NCI-H2171 (cell line): ENCODE measurements around the gene ZFP92.
A peak's percentile ranks its signal among the peaks of the same experiment; 100 is the strongest.

ENCODE experiments used
- DNase-seq: peaks from one replicate; lab custom pipeline; 2025; lab: John Stamatoyannopoulos, UW

Gene ZFP92

GRCh38 chrX:153456161-153456560, 44.9 kb downstream of the ZFP92 start:
- no peak for DNase-seq

DNA sequence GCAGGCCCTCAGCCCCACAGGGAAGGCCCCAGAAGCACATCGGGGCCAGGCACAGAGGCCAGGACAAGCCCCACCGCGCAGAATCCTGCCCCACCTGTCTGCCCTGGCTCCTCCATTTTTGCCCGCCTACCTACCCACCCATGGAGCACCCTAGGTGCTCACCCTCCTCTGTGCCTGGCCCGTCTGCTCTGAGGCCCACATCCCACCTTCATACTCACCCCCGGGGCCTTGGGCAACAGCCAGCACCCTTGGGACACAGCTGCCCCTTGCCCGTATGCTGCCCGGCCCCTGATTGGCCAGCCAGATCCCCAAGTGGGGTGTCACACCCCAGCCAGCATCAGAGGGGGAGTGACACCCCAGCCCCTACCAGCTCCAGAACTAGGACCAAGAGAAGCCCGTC, 45.4 kb downstream of the ZFP92 start:
- no peak for DNase-seq

GRCh38 chrX:153457136-153457825, 46.0 kb downstream of the ZFP92 start:
- no peak for DNase-seq

DNA sequence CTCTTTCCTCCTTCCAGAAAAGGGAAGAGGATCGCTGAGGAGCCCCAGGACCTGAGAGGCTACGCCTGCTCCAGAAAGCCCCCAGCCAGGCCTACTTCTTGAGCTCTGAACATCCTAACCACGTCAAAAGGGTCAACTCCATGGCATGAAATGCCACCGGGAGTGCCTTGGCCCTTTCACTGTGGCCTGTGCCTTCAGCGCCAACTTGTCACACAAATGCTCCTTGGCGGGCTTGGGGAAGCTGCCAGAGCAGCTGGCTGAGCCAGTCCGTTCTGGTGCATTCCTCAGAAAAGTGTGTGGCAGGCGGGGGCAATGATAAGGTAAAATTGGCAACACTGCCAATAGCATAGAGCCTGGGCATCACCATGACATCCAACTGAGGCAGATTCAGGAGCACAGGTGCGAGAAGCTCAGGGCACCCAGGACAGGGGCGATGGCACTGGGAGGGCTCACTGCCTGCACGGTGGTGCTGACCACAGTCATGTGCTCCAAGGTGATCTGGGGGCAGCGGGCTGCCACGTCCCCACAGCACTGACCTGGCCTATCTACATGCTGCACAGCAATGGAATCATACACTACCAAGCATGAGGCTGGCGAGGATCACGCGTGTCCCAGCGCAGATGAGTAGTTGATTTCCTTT, 46.7 kb downstream of the ZFP92 start:
- no peak for DNase-seq

- no peak for DNase-seq
Measured at GRCh38 chrX:153458476-153458875, 47.2 kb downstream of the ZFP92 start.

DNA sequence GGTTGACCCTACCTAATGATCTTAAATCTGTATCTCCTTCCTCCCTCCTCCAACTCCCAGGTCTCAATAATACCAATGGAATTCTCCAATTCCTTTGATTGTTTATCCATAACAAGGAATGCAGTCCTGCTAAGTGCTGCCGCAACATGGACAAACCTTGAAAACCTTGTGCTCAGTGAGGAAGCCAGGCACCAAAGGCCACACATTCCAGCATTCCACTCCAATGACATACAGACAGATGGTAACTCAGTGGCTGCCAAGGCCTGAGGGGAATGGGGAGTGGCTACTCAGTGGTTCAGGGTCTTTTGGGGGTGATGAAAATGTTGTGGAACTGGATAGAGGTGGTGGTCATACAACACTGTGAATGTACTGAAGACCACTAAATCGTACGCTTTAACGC, 48.7 kb downstream of the ZFP92 start:
- no peak for DNase-seq

GRCh38 chrX:153460826-153461225, 49.6 kb downstream of the ZFP92 start:
- DNase-seq = peak; percentile 22
